OCI-M2 (cell line): ENCODE measurements around the gene ATAT1.
"Not testable (repeated sequence)": the region's sequence is repeated elsewhere in the genome, so short reads cannot be mapped to it uniquely, and the experiment has no call there.

Experiments used
- DNase-seq: peaks from one replicate; lab custom pipeline; 2025; ENCODE audit not compliant: unreplicated experiment; lab: John Stamatoyannopoulos, UW

The ATAT1 gene

GRCh38 chr6:30647242-30648116 is 20.8 kb downstream of the ATAT1 start:
- peak; percentile 51 for DNase-seq

DNA sequence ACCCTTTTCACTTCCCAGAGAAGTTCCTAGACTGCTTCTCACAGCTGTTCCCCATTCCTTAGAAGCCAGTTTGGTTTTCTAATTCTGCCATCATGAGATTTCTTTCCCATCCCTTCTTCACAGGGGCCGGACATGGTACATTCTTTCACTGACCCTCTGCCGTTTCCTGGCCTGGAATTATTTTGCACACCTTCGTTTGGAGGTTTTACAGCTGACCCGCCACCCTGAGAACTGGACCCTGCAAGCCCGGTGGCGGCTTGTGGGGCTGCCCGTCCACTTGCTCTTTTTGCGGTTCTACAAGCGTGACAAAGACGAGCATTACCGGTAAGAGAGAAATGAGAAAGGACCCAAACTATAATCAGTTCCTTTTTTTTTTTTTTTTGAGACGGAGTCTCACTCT is 24.5 kb downstream of the ATAT1 start:
- DNase-seq: no peak

DNA sequence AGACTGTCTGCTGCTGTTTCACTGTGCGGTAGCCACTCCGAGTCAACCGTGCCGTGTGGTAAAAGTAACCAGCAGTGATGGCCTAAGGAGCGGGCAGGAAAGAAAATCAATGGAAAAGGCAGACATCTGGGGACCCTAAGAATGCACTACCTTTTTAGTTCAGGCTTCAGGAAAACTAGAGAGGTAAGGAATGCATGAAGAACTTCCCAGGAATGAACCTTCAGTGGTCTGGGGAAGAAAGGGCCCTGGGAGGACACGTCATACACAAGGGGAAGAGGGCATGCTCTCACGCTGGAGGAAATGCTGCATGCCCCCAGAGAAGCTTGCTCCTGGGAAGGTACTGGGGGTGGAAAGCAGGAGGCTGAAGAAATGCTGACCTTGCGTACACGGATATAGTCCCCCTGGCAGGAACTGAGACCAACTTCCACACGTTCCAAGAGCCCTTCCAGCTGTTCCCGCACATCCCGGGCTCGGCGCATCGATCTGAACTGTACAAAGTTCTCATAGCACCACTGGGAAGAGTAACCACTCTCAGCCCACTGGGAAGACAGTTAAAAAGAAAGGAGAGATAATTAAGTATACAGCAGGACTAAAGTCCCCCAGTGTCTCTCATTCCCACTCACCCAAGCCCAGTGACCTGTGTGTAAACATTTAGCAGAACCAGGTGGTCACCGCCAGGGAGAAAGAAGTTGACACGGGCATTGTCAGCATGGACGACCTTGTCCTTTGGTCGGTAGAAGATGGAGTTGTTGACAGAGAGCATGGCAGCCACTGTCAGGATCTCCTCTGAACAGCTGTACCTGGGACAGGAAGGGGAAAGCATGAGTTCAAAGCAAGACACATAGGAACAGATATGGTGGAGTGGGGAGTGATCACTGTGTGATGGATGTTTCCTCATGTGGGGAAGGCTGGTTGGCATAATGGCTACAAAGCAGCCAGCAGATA is 28.4 kb downstream of the ATAT1 start:
- no peak for DNase-seq

DNA sequence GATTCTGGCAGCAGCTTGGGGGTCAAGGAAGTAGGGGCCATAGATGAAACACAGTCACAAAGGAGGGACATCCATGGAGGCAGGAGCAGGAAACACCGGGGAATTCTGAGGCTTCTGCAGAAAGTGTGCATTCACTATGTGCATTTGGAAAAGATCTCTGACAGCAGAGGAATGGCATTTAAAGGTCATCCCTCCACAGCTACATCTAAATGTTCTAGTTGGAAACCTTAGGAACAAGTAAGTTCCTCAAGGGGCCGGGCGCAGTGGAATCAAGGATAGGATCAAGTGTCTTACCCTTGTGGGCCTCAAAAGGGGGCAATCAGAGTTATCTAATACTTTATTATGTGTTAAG is 29.0 kb downstream of the ATAT1 start:
- no peak for DNase-seq

DNA sequence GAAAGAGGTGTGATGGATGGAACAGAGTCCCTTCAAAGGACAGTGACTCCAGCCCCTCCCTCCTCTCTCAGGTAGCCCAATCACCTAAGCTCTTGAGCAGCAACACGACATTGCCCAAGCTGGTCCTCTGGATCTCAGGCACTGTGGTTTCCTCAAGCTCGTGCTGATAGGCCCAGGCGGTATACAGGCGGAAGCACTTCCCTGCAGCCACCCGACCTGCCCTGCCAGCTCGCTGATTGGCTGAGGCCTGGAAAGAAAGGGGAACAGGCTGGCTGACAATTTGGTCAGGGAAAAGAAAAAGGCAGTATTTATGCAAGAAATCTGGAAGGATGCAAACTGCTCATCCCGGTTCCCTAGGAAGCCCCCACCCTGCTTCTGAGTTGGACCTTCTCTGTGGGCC is 29.8 kb downstream of the ATAT1 start:
- DNase-seq: no peak

DNA sequence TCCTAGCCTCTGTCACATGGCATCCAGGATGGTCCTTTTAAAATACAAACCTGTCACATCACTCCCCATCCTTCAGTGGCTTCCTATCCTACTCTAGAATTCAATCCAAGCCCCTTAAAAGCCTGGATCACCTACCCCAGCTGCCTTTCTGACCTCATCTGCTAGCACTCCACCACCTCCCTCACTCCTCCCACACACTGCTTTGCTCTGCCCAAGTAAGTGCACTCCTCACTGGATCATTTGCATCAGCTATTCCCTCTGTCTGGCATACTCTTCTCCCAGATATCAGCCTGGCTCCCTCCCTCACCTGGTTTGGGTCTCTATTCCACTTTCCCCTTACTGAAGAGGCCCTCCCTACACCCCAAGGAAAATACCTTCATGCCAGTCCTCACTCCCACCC is 30.8 kb downstream of the ATAT1 start:
- no peak for DNase-seq

GRCh38 chr6:30657922-30658321 is 31.2 kb downstream of the ATAT1 start:
- DNase-seq: not testable (repeated sequence)

GRCh38 chr6:30664994-30665767 is 38.5 kb downstream of the ATAT1 start:
- DNase-seq: no peak

- DNase-seq: not testable (repeated sequence)
Measured at GRCh38 chr6:30666300-30666699, 39.6 kb downstream of the ATAT1 start.

DNA sequence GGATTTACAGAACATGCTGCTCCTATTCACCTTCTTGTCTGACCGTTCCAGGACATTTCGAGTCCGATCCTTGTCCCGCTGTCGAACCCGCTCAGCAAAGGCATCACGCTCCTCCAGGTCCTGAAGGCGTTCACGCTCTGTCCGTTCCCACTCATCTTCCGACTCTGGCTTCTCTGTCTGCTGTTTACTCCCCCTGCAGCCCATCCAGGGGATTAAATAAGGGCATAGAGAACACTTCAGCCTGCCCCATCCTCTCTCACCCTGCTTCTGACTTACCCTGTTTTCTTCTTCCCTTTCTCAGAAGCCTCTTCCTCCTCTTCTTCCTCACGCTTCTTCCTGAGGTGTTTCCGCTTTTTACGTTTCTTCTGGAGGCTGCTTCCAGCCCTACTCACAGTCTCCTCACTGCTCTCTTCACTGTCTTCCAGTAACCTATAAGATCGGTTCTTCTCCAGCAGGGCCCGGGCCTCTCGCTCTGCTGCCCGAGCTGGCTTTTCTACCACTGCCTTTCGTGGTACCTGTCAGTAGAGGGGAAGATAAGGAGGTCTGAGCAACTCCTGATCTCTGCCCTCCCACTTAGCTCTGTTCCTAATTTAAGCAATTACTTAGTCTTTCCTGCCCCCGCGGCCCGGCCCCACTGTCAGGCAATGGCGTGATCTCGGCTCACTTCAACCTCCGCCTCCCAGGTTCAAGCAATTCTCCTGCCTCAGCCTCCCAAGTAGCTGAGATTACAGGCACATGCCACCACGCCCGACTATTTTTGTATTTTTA is 44.3 kb downstream of the ATAT1 start:
- DNase-seq: no peak

GRCh38 chr6:30672445-30673253 is 46.0 kb downstream of the ATAT1 start, which contains the start of gene DHX16:
Gene DHX16, minus strand, starts transcription at chr6:30673006. Its CDS starts 165 bp downstream, at chr6:30672841.
- peak; percentile 91 for DNase-seq

GRCh38 chr6:30676660-30677285 is 50.1 kb downstream of the ATAT1 start:
- no peak for DNase-seq

DNA sequence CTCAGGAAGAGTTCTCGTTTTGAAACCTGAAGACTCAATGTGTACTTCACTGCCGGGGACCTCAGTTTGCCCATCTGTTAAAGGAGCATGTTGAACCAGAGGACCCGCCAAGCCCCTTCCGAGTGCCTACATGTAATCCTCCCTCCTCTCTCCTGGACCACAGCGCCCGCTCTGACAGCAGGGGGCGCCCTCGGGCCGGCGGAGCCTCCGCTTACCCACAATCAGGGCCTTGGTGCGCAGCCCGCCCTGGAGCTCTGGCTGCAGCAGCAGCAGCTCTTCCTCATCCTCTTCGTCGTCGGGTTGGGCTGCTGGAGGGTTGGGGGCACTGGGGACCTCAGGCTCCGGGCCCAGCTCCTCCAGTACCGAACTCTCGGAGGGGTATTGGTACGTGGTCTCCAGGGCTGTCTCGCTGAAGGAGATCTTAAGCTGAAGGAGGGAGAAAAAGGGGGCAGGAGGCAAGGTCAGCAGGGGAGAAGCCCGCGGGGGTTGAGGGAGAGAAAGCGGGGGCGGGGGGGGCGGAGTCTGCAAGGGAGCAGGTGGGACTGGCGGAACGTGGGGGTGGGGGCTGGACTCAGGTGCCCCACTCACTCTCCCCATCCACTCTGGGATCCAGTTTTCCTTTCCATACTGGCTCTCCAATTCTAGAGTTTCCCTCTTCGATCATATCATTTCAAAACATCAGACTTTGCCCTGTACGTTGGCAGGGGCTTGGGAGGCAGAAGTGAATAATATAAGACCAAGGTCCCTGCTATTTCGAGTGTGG is 52.5 kb downstream of the ATAT1 start:
- DNase-seq: no peak

DNA sequence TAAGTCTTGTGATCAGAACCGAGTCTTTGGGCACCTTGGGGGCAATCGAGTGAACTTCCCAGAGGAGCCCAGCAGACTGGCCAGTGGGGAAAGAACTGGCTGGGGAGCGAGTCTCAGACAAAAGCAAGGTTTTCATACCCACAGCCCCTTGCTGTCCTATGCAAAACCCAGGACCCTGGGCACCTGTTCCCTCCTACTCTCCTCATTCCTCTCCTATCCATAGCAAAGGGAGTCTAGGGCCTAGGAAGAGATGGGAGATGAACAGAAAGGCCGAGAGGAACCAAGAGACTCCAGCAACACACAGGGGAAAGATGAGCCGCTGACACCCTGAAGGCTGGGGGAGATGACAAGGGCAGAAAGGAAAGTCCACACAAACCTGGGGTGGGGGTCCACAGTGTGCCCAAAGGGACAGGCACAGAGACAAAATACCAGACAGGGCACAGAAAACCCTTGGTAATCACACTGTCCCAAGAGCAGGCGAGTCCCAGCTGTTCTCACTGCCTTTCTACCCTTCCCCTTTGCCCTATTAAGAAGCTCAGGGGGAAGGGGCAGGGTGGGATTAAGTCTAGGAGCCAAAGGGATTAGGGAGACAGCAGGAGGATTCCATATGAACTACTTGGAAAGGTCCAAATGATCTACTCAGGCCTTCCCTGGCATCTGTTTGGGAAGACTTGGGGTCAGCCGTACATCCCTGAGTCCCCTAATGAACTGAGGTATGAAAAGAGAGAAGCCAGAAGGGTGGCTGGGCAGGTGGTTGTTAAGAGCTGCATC is 53.3 kb downstream of the ATAT1 start:
- no peak for DNase-seq

GRCh38 chr6:30681766-30682142 is 55.1 kb downstream of the ATAT1 start:
- no peak for DNase-seq

DNA sequence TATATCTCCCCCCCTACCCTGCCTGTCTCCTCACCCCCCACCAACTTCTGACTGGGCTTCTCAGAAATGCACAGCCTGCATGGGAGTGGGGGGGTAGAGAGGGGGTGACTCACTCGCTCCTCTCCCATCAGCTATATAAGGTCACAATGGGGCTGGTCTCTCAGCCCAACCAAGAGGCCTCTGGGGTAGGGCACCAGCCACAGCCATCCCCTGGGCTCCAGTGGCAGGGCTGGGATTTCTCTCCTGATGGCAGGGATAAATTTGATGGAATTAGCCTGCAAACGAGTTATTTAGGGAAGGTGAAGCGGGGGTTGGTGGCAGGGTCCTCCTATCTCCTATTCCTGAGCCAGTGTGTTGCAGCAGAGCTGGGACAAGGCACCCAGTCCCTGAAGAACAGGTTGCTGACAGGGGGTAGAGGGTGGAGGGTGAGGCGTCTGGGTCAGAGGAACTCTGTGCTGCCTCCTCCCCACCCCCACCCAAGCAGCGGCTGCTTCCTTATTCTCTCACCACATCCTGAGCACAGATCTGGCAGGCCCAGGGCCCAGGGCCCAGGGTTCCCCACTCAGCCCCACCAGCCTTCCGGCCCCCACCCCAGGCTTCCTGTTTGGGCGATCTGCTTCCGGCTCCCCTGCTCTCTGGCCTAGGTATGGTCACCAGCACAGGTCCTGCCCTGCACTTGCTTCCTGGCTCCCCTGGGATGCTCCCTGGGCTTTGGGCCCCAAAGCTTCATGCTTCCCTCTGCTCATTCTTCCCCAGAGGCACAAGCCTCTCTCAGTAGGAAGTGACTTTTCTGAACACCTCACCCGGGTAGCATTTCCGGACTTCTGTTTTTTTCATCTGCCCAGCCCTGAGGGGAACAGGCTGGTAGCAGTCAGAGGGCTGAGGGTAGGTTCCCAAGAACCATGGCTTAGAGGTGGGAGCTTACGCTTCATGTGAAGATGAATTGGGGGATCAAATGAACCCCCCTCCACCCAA is 55.8 kb downstream of the ATAT1 start:
- DNase-seq: peak; percentile 73
